Stimulated activated CD8-positive, alpha-beta memory T cell treated with anti-CD3 and anti-CD28 coated beads, Interleukin-2, amount 100 ng/mL, for 48 hours (primary cell): ENCODE data around the gene OR6N1.

ENCODE experiments used
- DNase-seq, 2 donors: peaks; one replicate each; pipeline ENCODE4 v3.0.0-alpha.2; 2020; ENCODE audit warnings: low read depth in 2 of 2

Gene OR6N1

DNA sequence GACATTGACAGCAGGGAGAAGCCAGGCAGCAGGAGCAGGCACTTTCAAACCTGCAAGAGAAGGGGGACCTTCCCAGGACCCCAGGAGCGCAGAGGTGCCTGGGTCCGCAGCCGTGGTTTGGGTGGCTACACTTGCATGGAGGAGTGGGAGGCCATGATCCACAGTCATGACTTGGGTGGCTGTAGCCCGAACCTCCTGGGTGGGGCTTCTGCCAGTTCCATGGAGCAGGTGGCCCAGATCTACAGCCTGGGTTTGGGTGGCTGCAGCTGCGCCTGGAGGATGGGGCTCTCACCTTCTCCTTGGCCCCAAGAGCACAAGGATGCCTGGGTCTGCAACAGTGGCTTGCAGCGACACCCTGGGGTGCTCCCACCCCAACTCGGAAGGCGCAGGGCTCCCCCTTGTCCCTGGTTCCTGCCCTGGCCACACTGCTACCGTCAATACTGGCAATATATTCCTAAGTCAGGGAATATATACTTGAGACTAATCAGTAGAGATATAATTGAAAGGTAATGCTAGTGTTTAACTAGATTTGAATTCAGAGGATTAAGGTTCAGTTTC is 19.8 kb downstream of the OR6N1 start:
- DNase-seq: no peak

DNA sequence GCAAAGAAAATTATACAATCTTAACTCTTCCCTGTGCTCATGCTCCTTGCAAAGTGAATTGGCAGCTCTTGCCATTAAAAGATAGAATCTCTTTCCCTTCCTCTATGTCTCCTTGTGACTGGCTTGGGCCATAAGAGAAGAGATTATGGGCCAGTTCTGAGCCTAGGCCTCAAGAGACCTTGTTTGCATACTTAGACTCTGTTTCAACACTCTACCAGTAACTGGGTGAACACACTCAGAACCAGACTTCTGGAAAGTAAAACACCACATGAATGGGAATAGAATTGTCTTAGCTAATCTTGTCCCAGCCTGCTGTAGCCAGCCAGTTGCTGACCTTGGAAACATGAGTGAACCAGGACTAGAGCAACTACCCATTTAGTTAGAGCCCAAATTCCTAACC is 36.1 kb downstream of the OR6N1 start:
- DNase-seq: no peak

DNA sequence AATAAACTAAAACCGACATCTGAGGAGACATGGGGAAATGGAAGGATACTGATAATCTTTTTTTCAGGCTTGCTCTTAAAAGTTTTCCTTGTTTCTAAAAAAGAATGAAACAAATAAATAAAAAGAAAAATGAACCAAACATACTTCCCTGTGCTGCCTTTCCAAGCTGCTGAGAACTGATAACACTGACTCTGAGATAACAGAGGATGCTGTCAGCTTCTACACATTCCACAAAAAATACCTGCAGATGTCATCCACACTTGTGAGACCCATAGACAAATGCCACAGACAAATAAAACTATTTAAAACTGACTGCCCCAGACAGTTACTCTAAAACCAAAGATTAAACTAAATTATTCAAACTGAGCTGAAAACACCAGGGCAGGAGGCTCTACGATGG is 39.5 kb downstream of the OR6N1 start:
- no peak for DNase-seq

DNA sequence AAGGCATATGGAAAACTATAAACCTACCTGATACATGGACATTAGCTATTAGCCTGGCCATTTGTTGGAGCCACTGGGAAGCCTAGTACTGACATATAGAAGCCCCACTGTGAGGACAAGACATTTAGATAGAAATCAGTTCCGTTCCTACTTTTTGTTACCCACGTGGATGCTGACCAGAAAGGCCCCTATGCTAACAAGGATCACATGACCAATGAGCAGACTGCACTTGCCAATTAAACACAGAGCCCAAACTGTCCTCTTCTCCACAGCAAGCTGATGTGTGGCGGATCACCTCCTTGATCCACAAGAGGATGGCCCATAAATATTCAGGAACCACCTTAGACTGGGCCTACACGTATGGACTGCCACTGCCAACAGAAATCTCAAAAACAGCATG is 40.3 kb downstream of the OR6N1 start:
- DNase-seq: no peak

DNA sequence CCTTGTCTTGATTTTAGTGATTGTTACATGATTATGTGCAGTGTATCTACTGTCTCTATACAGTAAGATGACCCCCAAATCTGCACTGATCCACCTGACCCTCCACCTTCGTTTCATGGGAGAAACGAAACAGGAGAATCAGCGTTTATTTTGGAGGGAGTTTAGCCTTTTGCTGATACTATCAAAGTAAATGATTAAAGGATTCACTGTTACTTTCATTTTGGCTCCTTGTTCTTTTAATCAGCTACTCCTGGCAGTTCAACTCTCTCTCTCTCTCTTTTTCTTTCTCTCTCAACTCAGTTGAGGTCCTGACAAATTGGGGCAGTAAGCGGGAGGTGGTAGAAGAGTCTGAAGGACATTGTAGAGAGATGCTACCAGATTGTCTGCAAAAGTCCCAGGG is 41.5 kb downstream of the OR6N1 start:
- no peak for DNase-seq

DNA sequence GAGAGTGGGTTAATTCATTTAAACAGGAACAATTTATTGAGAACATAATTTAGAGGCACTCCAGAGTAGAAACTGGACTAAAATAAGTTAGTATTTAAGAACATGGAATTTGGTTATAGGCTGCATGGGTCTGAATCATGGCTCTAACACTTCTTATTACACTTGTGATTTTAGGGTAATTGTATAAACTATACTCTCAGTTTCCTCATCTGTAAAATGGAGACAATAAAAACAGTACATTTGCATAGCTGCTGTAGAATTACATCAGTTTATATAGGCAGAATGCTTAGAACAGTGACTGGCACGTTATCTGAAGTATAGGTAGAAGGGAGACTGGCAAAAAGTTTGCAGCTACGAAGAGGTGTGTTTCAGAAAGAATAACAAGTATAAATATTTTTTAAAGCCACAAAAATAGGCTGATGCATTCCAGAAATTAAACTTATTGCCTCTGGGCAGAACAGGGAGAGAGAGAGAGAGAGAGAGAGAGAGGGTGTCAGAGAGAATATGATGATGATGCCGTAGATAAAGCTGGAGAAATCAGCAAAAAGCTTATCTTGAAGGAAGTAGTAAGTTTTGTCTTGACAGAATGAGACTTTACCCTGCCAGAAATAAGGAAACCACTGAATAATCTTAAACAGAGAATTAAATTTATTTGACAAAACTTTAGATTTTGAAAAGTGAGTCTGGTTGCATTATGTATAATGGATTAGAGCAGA is 43.3 kb downstream of the OR6N1 start:
- DNase-seq: no peak

DNA sequence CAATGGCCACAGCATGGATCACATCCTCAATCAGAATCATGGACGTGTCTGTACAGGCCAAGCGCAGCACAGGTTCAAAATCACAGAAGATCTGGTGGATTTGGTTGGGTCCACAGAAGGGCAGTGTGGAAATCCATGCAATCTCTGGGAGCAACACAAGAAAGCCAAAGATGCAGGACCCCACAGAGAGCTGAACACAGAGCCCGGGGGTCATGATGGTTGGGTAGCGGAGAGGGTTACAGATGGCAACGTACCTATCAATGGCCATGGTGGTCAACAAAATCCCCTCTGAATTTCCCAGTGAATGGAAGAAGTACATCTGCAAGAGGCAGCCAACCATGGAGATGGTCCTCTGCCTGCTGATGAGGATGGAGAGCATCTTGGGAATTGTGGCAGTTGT is 47.6 kb downstream of the OR6N1 start:
- DNase-seq: no peak

DNA sequence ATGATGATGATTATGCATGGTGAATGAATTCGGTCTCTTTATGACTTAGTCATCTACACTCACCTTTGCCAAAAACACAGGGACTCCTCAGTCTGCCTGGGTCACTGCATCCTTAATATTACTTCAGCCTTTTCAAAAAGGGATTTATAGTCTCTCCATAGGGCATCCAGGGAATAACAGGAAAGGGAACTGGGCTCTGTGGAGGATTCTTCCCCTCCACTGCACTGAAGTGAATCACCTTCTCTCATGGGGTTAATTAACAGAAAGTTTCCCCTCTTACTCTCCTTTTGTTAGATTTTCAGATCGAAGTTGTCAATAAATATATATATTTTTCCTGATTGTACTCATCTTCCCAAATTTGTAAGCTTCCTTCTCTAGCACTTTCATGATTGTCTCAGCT is 51.4 kb downstream of the OR6N1 start, which contains the start of gene OR6K3:
Gene OR6K3 (minus strand): TSS at position 101 of the 400 bp plus-strand sequence. CDS start 2,605 bp downstream, outside the sequence.
- DNase-seq: no peak

DNA sequence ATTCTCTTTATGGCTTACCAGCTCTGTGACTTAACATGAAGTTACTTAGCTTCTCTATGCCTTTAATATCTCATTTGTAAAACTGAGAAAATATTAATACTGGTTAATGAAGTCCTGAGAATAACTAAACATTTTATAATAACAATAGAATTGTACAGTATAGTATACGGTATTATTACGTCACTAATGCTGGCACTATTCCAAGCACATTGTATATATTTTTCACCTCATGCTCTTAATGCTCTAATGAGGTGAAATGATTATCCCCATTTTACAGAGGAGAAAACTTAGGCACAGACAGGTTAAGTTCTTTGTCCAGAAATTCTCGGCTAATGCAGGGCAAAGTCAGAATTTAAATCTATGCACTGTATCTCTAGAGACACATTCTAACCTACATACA is 52.3 kb downstream of the OR6N1 start:
- no peak for DNase-seq

DNA sequence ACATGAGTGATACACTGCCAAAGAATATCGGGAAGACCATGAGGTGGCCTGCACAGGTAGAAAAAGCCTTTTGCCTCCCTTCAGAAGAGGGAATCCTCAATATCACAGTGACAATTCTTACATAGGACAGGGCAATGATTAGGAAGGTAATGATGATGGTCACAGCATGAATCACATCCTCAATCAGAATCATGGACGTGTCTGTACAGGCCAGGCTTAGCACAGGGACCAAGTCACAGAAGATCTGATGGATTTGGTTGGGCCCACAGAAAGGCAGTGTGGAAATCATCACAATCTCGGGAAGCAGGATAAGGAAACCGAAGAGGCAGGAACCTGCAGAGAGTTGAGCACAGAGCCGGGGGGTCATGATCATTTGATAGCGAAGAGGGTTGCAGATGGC is 54.7 kb downstream of the OR6N1 start:
- no peak for DNase-seq

DNA sequence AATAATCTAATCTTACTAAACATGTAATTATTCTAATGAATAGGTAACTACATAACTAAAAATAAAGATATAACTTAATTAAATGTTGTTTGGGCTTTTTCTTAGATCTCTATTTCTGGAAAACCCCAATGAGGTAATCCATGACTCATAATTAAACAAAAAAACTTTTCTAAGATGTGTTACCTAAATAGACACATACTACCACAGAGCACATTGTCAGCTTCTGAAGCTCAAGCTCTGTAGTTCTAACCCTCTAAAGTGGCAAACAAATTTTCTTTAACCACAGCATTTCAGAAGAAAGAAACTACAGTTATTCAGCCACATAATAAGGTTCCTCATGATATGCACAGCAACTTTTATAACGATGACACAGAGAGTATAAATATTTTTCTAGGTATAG is 55.7 kb downstream of the OR6N1 start:
- no peak for DNase-seq

DNA sequence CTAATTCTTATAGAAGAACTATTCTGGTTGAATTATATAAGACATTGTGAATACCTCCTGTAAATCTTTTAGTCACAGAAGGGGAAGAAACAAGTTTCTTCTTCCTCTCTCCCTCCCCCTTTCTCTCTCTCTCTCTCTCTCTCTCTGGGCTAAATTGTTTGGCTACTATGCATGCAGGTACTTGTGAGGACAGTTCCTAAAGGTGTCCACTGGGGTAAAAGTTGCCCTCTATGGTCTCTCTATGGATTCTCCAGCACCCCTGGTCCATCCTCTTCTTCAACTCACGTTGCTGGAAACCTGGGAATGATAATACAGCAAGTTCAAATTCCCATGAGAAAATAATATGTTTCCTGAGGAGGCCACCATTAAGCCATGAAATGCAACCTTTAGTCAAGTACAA is 57.2 kb downstream of the OR6N1 start:
- no peak for DNase-seq
